Posterior cingulate gyrus (tissue), 11 donors: ENCODE measurements around the gene WDR38.
"Not testable (repeated sequence)": the region's sequence is repeated elsewhere in the genome, so short reads cannot be mapped to it uniquely, and the experiment has no call there.

ENCODE experiments used
- DNase-seq, 10 donors: peaks; one replicate each; pipeline versions ENCODE4 v3.0.0 to v3.0.0-alpha.2; 2020 to 2021; ENCODE audit warnings: mixed read lengths in 3 of 10
- intact Hi-C: fragments of 100-400 bp; cut with DNase I; formaldehyde crosslinking; loops from one replicate; pipeline ENCODE4 v1.15.1; 2023

Gene WDR38

DNA sequence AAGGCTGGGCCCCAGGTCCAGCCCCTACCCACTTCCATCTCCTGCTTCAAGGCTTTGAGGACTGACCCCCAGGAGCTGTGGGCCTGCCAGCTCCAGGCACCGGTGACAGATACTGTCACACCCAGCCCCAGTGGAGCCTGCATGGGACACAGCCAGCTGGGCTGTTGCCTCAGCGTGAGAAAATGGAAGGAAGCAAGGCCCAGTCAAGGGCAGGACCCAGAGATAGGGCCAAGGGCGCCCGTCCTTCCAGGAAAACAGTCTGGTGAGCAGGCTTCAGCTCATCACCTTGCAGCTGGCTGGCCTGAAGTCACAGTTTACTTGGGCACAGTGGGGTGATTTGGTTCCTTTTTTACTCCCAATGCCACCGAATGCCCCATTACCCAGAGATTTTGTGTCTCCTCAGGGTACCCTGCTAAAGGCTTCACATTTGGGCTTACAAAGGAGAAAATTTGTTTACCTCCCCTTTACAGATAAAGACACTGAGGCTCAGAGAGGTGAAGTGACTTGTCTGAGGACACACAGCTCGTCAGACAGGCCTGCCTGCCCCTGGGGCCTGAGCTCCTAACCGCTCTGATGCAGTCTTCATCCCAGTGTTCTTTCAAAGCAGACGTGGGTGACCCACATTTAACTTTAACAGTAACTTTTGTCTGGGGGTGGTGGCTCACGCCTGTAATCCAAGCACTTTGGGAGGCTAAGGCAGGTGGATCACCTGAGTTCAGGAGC lies 21.5 kb upstream of the WDR38 start:
- intact Hi-C loops: no loop called here
- DNase-seq: peak in 3 of 10 donors; percentile 24 to 31 (median 26)

DNA sequence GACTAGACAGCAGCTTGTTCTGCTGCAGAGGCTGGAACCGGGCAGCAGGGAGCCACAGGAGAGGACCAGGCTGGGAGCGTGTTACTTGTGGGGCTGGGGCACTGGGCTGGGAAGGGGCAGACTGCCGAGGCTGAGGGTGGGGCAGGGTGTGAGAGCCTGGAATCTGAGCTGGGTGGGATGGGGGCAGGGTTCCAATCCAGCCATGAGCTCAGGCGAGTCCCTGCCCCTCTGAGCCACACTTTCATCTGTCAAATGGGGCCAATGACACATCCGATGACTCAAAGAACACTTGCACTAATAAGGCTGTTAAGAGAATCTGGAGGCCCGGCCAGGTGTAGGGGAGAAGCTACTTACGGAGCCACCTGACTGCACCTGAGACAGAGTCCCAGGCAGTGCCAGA lies 18.7 kb upstream of the WDR38 start:
- intact Hi-C loops: no loop called here
- peak in 2 of 10 donors; percentile 27 to 55 for DNase-seq

DNA sequence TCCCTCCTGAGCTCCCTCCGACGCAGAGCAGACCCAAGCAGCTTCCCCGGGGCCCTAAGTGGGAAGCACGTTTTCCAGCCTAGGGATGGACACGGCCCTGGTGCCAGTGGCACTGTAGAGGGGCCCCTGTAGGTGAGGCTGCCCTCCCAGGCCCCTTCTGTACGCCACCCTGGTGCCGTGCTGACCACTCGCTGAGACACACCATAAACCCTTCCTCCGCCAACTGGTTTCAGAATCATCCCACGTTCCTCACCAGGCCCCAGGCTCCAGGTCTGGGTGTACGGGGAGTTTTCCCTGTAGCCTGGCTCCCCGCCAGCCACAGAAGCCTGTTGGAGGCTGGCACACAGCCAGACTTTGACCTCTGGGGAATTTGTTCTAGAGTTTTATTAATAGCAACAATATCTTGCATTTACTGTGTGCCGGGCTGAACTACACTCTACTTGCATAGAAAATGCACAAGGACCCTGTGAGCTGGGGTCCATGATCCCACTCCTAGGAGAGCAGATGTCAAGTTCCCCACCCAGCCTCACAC lies 18.2 kb upstream of the WDR38 start:
- intact Hi-C loops: no loop called here
- peak in 3 of 10 donors; percentile 35 to 55 (median 47) for DNase-seq

DNA sequence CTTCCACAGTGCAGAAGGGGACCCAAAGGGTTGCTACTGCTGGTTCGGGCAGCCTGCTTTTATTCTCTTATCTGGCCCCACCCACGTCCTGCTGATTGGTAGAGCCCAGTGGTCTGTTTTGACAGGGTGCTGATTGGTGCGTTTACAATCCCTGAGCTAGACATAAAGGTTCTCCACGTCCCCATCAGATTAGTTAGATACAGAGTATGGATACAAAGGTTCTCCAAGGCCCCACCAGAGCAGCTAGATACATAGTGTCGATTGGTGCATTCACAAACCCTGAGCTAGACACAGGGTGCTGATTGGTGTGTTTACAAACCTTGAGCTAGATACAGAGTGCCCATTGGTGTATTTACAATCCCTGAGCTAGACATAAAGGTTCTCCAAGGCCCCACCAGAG lies 15.1 kb upstream of the WDR38 start:
- DNase-seq, intact Hi-C loops: not testable (repeated sequence)

DNA sequence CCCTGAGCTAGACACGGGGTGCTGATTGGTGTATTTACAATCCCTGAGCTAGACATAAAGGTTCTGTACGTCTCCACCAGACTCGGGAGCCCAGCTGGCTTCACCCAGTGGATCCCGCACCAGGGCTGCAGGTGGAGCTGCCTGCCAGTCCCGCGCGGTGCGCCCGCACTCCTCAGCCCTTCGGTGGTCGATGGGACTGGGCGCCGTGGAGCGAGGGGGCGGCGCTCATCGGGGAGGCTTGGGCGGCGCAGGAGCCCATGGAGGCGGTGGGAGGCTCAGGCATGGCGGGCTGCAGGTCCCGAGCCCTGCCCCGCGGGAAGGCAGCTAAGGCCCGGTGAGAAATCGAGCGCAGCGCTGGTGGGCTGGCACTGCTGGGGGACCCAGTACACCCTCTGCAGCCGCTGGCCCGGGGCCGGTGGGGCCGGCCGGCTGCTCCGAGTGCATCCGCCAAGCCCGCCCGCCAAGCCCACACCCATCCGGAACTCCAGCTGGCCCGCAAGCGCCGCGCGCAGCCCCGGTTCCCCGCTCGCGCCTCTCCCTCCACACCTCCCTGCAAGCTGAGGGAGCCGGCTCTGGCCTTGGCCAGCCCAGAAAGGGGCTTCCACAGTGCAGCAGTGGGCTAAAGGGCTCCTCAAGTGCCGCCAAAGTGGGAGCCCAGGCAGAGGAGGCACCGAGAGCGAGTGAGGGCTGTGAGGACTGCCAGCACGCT lies 14.5 kb upstream of the WDR38 start:
- peak in 3 of 10 donors; percentile 52 to 76 (median 61) for DNase-seq
- intact Hi-C loops: not testable (repeated sequence)

DNA sequence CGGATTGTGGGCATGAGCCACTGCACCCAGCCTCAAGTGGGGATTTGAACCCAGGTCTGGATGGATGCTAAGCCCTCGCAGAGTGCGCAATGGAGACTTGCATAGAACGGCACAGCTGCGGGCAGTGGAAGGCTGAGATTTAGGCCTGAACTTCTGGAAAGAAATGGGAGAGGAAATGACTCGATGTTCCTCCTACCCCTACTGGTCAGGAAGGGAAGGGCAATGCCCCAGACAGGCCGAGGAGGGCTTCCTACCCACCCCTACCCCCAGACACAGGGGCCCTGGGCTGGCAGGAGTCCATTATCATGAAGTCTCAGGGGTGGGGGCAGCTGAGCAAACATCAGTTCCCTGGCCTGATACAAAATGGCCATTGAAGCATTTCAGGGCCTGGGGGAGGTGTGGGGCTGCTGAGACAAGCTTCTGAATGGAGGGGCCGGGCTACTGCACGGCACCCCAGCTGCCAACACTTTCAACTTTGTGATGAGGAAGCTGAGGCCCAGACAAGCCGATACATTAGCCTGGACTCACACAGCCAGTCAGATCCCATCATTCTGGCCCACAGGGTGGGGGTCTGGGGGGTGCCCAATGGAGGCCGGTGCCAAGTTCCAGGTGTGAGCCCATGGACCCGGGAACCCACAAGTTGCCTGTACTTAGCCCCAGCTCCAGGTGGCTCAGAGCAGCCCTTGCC lies 13.5 kb upstream of the WDR38 start:
- DNase-seq: peak in 2 of 10 donors; percentile 36 to 52
- intact Hi-C loops: no loop called here

DNA sequence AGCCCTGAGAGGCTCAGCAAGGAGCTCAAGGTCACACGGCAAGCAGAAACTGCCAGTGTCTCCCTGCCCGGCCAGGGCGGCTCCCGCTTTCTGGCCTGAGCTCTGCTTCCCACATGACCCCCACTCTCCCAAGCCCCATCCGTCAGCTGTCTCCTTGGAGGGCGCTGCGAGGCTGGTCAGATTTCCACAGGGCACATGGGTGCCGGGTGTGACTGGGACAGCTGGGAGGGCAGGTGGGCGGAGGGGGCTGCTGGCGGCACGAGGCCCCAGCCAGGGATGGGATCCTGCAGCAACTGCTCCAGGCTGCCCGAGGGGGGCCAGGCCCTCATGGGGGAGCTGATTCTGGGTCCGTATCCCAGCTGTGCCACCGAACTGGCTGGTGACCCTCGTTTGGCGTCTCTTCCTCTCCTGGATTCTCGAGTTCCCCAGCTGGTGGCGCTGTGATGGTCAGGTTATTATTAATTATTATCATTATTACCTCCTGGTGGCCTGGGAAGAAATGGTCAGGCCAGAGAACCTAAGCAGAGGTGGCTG lies 12.9 kb upstream of the WDR38 start:
- intact Hi-C loops: no loop called here
- DNase-seq: peak in 2 of 10 donors; percentile 54 to 83

DNA sequence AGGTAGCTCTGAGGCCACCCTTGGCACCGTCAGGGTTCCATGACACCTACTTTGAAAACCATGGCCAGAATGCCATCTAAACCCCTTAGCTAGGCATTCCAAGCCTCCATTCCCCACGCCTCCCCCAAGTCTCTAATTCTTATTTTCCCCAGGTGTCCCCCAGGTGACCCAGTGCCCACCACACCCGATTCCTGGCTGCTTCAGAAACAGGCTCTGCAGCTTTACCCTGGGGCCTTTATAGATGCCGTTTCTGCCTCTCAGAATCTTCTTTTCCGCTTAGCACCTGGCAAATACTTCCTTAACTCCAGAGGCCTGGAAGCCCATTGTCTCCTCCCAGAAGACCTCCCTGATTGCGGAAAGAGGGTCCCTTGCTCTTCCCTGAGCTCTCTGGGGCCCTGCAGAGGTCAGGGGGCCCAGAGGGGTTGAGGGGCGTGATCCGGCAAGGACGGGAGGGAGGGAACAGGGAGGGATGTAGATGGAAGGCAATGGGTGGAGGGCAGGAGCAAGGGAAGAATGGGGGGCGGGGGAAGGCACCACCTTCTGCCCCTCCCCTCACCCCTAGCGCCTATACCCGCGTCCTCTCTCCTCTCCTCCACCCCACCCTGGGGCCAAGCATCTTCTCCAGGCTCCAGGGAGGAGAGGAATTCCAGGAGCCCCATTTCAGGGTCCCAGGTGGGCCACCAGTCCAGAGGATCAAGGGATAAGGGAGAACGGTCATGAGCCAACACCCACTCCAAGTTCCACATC lies 12.0 kb upstream of the WDR38 start:
- peak in 2 of 10 donors; percentile 5 to 25 for DNase-seq
- intact Hi-C loops: no loop called here

DNA sequence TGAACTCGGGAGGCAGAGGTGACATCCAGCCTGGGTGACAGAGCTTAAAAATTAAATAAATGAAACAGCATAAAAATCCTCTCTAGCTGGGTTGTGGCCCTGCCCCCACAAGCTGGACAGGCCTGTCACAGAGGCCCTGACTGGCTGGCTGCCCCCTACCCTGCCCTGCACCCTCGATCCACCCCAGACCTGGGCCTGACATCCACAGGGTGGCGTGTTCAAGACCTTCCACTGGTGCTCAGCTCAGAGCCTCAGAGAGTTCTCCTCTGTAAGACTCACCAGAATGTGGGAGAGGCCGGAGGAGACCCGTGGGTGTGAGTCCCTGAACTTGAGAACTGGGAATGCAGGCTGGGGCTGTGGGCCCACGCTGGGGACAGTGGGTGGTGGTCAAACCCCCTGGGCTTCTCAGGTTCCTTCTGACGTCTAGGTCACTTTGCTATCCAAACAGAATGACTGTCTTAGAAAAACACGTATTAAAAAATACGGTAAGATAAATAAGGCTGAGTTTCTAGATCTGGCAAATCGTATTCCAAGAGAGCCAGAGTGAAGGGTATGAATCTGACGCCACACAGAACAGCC lies 9.7 kb upstream of the WDR38 start:
- peak in 2 of 10 donors; percentile 28 to 44 for DNase-seq

DNA sequence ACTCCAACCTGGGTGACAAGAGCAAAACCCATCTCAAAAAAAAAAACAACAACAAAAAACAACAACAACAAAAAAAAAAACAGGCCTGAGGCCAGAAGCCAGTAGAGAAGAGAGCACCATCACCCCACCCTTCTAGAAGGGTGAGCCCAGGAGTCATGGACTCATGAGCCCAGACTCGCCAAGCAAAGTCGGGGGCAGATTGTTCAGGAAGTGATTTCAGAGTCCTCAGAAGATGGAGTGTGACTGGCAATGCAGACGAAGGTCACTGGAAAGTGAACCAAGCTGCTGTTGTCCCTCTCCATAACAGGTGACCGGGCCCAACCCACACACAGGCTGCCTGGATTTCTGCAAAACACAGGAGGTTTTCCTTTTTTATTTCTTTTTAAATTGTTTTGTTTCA lies 9.0 kb upstream of the WDR38 start:
- intact Hi-C loops: no loop called here
- peak in 2 of 10 donors; percentile 10 to 16 for DNase-seq

More for the DNA sequence above, 9.7 kb upstream of the WDR38 start:
- intact Hi-C loops: no loop called here

DNA sequence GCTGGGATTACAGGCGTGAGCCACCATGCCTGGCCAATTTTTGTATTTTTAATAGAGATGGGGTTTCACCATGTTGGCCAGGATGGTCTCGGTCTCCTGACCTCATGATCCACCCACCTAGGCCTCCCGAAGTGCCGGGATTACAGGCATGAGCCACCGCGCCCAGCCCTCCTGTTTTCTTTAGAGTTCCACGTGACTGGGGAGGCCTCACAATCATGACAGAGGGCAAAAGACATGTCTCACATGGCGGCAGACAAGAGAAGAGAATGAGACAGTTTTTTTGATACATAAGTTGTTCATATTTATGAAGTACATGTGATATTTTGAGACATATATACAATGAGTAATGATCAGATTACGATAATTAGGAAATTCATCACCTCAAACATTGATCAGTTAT lies 6.8 kb upstream of the WDR38 start:
- intact Hi-C loops: not testable (repeated sequence)
- peak in 2 of 10 donors; percentile 8 to 66 for DNase-seq

DNA sequence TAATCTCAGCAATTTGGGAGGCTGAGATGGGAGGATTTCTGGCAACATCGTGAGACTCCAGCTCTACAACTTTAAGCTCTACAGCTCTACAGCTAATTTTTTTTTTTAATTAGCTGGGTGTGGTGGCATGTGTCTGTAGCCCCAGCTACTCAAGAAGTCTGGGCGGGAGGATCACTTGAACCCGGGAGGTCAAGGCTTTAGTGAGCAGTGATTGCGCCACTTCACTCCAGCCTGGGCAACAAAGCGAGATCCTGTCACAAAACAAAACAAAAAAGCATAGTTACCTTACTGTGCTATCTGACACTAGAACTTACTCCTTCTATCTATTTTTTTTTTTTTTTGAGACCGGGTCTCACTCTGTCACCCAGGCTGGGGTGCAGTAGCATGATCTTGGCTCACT lies 6.3 kb upstream of the WDR38 start:
- DNase-seq: peak in 2 of 10 donors; percentile 2 to 39
- intact Hi-C loops: no loop called here

DNA sequence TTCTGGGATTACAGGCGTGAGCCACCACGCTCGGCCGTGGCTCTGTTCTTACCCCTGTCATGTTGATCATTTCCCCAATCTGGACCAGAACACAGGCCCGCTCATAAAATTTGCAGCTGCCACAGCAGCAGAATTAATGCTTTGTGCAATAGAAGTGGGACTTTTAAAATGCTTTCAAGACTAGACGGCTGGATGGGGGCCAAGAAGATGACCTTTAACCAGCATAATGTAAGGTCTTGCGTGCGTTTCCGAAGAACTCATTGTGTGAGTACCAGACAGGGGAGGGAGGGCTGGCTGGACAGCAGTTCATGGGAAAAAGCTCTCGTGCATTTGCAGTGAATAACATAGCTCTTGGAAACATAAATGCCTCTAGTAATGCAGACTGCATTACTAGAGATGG lies 3.5 kb upstream of the WDR38 start:
- intact Hi-C loops: loop anchor here (10.0 kb wide), 1 partner anchor 525 kb away; no protein-coding TSS in a partner anchor
- DNase-seq: peak in 2 of 10 donors; percentile 49 to 69

DNA sequence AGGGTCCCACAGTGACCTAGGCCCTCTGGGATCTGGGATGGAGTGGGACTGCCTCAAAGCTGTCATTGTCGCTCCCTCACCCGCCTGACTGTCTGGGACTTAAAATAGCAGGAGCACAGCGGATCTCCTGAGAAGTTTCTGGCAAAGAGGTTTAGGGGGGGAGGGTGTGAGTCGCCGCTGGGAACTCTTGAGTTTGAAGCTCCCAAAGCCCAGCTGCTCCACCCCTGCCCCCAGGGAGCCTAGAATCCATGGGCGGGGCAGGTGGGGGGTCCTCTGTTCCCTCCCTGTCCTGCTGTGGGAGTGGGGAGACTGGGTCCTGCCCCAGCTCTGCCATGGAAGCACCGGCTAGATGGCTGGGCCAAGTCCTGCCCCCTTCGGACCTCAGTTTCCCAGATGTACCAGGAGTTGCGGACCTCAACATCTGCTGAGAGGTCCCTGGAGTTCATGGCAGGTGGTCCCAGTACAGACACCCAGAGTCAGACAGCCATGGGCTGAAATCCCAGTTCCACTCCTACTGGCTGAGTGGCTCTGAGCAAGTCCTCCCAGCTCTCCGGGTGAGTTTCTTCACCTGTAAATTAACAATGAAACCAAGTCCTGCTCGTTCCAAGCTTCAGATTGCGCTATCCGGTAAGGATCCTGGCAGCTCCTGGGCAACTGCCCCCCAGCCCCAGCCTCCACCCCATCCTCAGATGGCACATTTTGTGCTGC lies 985 bp upstream of the WDR38 start:
- DNase-seq: peak in 1 of 10 donors; percentile 50
- intact Hi-C loops: loop anchor here (10.0 kb wide), 1 partner anchor 523 kb away; no protein-coding TSS in a partner anchor

DNA sequence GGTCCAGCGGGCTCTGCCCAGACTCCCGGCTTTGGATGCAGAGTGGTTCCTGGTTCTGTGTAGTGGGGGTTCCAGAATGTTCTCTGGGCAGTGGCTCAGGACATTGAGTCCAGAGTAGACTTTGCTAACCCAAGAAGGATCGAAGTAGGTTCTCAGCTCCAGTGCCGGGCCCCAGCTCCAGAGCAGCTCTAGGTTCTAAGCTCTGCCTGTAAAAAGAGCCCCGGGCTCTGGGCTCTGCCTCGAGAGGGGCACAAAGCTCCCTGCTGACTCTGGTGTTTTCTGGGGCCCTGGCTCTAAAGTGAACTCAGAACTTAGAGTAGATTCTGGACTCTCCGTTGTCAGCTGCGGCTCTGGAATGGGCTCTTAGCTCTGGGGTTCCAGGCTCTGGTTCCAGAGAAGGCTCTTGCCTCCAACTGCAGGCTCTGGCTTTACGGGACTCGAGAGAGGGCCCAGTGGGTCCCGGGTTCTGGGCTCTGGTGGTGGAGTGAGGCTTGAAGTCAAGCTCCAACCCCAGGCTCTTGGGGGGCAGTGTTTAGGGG lies 414 bp downstream of the WDR38 start:
- peak in 1 of 10 donors; percentile 46 for DNase-seq
- intact Hi-C loops: loop anchor here (1.0 to 10.0 kb wide), 2 partner anchors 81 to 521 kb away; no protein-coding TSS in a partner anchor

DNA sequence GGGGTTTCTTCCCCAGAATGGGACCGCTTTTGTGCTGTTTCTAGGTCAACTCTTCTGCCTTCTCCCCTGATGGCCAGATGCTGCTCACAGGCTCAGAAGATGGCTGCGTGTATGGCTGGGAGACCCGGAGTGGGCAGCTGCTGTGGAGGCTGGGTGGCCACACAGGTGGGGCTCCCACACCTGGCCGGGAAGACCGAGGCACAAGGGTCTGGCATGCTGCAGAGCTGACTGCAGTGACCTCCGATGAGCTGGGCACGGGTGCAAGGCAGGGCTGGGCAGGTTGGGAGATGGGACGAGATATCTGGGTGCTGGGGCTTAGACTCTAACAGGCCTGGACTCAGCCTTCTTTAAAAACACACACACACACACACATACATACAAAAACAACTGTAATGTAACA lies 901 bp downstream of the WDR38 start:
- no peak for DNase-seq
- intact Hi-C loops: loop anchor here (10.0 kb wide), 1 partner anchor 521 kb away; no protein-coding TSS in a partner anchor

DNA sequence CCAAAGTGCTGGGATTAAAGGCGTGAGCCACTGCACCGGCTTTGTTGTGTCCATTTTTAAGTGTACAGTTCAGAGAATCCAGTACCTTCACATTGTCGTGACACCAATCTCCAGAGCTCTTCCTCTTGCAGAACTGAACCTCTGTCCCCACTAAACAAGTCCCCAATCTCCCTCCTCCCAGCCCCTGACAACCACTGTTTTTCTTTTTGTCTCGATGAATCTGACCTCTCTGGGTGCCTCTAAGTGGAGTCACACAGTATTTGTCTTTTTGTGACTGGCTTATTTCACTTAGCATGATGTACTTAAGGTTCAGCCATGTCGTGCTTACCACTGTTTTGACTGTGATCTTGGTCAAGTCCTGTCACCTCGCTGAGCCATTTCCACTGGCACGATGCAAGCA lies 1.6 kb downstream of the WDR38 start:
- DNase-seq: no peak
- intact Hi-C loops: loop anchor here (10.0 kb wide), 1 partner anchor 520 kb away; no protein-coding TSS in a partner anchor

DNA sequence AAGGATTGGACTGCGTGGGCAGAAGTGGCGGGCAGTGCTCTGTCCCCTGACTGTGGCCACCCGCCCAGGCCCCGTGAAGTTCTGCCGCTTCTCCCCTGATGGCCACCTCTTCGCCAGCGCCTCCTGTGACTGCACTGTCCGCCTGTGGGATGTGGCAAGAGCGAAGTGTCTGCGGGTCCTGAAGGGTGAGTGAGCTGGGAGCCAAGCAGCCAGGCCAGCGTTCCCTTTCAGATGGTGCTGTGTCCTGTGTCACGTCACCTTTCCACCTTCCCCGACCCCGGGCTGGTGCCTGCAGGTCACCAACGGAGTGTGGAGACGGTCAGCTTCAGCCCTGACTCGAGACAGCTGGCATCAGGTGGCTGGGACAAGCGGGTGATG lies 2.3 kb downstream of the WDR38 start:
- intact Hi-C loops: loop anchor here (10.0 kb wide), 1 partner anchor 519 kb away; no protein-coding TSS in a partner anchor
- DNase-seq: no peak
